Muscle of leg (tissue), 11 donors: ENCODE data around the gene MTMR6. TPM values are rescaled to one million over a fixed set of nuclear protein-coding genes. Genes with fewer than 3 reads are reported as not detected.

Source experiments
- DNase-seq: peaks from one replicate; pipeline ENCODE4 v3.0.0; 2013
- H3K27ac ChIP-seq: one replicate; pipeline ENCODE4 v1.5.1; 2013; ENCODE audit warnings: mild to moderate bottlenecking, low read length, control low read depth
- H3K27me3 ChIP-seq: one replicate; pipeline ENCODE4 v1.6.1; 2013; ENCODE audit warnings: low read length; ENCODE audit not compliant: control insufficient read depth, insufficient read depth
- H3K36me3 ChIP-seq: one replicate; pipeline ENCODE4 v1.6.1; 2013; ENCODE audit warnings: low read length; ENCODE audit not compliant: control insufficient read depth, insufficient read depth
- H3K4me1 ChIP-seq: one replicate; pipeline ENCODE4 v1.6.1; 2013; ENCODE audit warnings: low read length; ENCODE audit not compliant: control insufficient read depth, insufficient read depth
- H3K4me3 ChIP-seq: one replicate; pipeline ENCODE4 v1.5.1; 2013; ENCODE audit warnings: low read length, control low read depth
- H3K9me3 ChIP-seq: replicated peaks from 2 replicates; pipeline ENCODE4 v1.6.1; 2013; ENCODE audit warnings: low read depth, low read length; ENCODE audit not compliant: control insufficient read depth
- WGBS: methylation state at CpG from one replicate; pipeline ENCODE4 v1.1.5; 2013; ENCODE audit warnings: missing lambda C conversion rate; ENCODE audit not compliant: insufficient coverage; 5-methylcytosine and 5-hydroxymethylcytosine counted together
- polyA plus RNA-seq, 8 donors: library from polyadenylated mRNA; unstranded; fragments of 120-200 nt; gene quantifications; one replicate each; pipeline versions ENCODE4 v1.2.1 to v1.2.3, GENCODE V29; 2013; ENCODE audit warnings: inconsistent platforms in 1 of 8, low replicate concordance in 1 of 8; ENCODE audit not compliant: insufficient read length in 8 of 8, insufficient read depth in 1 of 8
- total RNA-seq: library from RNA; stranded (reverse); fragments of 120-200 nt; gene quantifications from one replicate; pipeline ENCODE4 v1.2.4, GENCODE V29; 2013

MTMR6 gene
- total and polyA plus RNA-seq, 9 donors = 9.2 to 13.3 (median 11.4) TPM

GRCh38 chr13:25204863-25205262, 82.4 kb downstream of the MTMR6 start:
- no peaks in the 10 kb centered on the region for H3K9me3 ChIP-seq
- no peaks in the 10 kb centered on the region for H3K36me3 ChIP-seq
- no peaks in the 10 kb centered on the region for H3K4me1 ChIP-seq
- no peak overlapping the region for H3K27ac ChIP-seq
- peaks cover 8% of the 10 kb centered on the region for H3K27me3 ChIP-seq
- no peak overlapping the region for H3K4me3 ChIP-seq
- 75% methylated on average over 3 of the region's 4 CpGs for WGBS
- DNase-seq = no peak

DNA sequence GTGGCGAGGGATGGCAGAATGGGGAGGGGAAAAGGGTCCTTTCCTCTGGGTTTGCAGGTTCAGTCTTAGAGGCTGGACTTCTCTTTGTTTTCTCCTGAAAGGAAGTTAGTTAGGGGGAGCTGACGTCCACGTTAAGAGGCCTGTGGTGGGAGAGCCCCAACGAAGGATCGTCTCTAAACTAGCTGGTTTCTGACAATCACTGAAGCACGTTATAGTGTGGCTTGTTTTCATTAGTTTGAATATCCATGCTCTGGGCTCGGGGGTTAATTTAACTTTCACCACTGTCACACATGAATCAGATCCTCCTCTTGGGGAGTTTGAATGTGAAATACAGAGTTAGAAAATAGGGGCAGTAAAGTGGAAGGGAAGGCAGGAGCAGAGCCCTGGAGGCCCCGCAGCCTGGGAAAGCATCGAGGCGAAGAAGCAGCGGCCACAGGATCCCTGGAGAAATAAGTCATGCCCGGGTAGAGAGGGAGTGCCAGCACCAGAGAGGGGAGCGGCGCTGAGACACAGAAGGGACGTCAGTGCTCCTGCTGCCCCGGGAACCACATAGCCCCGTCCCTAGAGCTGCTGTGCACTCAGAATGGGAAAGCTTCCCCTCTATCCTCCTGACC, 84.1 kb downstream of the MTMR6 start:
- Histone ChIP-seq H3K9me3 (no peaks in the 10 kb centered on the region), H3K27ac (no peak overlapping the region), H3K36me3 (no peaks in the 10 kb centered on the region), H3K4me1 (no peaks in the 10 kb centered on the region), H3K4me3 (no peak overlapping the region), H3K27me3 (peaks cover 7% of the 10 kb centered on the region)
- DNase-seq = no peak
- 26% methylated on average over 10 of the region's 17 CpGs for WGBS

DNA sequence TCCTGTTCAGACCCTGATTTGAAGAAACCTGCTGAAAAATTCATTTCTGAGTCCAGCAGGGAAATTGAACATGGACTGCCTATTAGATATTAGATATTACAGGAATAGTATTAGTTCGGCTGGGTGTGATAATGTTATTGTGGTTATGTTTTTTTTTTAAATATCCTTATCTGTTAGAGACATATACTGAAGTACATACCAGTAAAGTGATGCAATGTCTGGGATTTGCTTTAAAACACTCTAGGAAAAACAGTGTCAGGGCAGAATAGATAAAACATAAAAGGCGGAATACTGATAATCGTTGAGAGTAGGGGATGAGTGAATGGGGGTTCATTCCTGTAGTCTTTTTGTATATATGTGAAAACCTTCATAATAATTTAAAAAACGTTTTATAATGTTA, 86.5 kb downstream of the MTMR6 start:
- no peak for DNase-seq
- Histone ChIP-seq H3K4me1 (no peaks in the 10 kb centered on the region), H3K4me3 (no peak overlapping the region), H3K36me3 (no peaks in the 10 kb centered on the region), H3K9me3 (no peaks in the 10 kb centered on the region), H3K27ac (no peak overlapping the region), H3K27me3 (peaks cover 7% of the 10 kb centered on the region)
- no CpG with 5 or more reads among the region's 4 CpGs for WGBS

DNA sequence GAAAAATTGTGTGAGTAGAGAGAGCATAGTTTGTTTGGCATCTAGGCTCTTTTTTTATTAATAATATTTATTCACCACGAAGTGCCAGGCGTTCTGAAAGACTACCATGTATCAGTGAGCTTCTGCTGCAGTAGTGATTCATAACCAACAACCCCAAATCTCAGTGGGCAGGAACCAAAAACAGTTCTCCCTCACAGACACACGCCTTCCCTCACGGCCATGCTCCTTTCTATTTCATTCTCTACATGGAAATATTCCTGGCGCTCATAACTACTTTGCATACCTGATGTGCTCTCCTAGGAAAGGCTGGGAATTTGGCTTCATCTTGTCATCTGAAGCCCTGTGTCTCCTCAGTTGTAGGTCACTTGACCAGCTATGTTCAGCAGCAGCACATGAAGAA, 88.6 kb downstream of the MTMR6 start:
- Histone ChIP-seq H3K36me3 (no peaks in the 10 kb centered on the region), H3K4me3 (no peak overlapping the region), H3K27me3 (peaks cover 7% of the 10 kb centered on the region), H3K9me3 (no peaks in the 10 kb centered on the region), H3K27ac (no peak overlapping the region), H3K4me1 (no peaks in the 10 kb centered on the region)
- DNase-seq = no peak
- 59% methylated on average over 5 of the region's 5 CpGs for WGBS

- 87% methylated on average over 10 of the region's 11 CpGs for WGBS
- Histone ChIP-seq H3K36me3 (no peaks in the 10 kb centered on the region), H3K9me3 (no peaks in the 10 kb centered on the region), H3K27me3 (peaks cover 7% of the 10 kb centered on the region), H3K4me1 (no peaks in the 10 kb centered on the region), H3K4me3 (no peak overlapping the region), H3K27ac (no peak overlapping the region)
- no peak for DNase-seq
Observed at GRCh38 chr13:25196971-25197370, 90.3 kb downstream of the MTMR6 start.

Other genes starting within 250 kb of the MTMR6 start
- 0.09 TPM for gene PABPC3, start 191.4 kb downstream of the MTMR6 start, total RNA-seq
- under 1 TPM; 0.44 to 0.83 (median 0.67) TPM for gene PABPC3, start 191.4 kb downstream of the MTMR6 start, polyA plus RNA-seq
- 0.04 TPM for gene AMER2, start 115.2 kb downstream of the MTMR6 start, total RNA-seq
- under 1 TPM; 0.03 to 0.13 (median 0.06) TPM for gene AMER2, start 115.2 kb downstream of the MTMR6 start, polyA plus RNA-seq
- gene NUP58, start 14.1 kb upstream of the MTMR6 start, total RNA-seq = 45.0 TPM
- gene NUP58, start 14.1 kb upstream of the MTMR6 start, polyA plus RNA-seq = 10 to 100 TPM; 30.8 to 44.9 (median 33.9) TPM
- 0.89 TPM for gene ATP8A2, start 84.5 kb upstream of the MTMR6 start, total RNA-seq
- 1 to 10 TPM; 1.6 to 2.9 (median 1.8) TPM for gene ATP8A2, start 84.5 kb upstream of the MTMR6 start, polyA plus RNA-seq